ENCODE measurements around the gene EEF1AKMT3.

The EEF1AKMT3 gene

GRCh38 chr12:57735952-57736740 is 36.3 kb upstream of the EEF1AKMT3 start:
- no peak for DNase-seq

GRCh38 chr12:57736741-57737466 is 35.5 kb upstream of the EEF1AKMT3 start:
- no peak for DNase-seq

- DNase-seq: no peak
Observed at GRCh38 chr12:57737467-57738460, 34.6 kb upstream of the EEF1AKMT3 start.

GRCh38 chr12:57738661-57739237 is 33.7 kb upstream of the EEF1AKMT3 start, which contains the start of gene AGAP2:
TSS of gene AGAP2 (minus strand) at chr12:57738742. CDS start at chr12:57738246, 496 bp downstream.
- DNase-seq: no peak

- DNase-seq: no peak
Observed at GRCh38 chr12:57739387-57739786, 33.0 kb upstream of the EEF1AKMT3 start.

- DNase-seq: no peak
Observed at GRCh38 chr12:57739914-57740538, 32.4 kb upstream of the EEF1AKMT3 start.

- DNase-seq: no peak
Observed at GRCh38 chr12:57740656-57741412, 31.6 kb upstream of the EEF1AKMT3 start.

GRCh38 chr12:57741413-57741789 is 31.0 kb upstream of the EEF1AKMT3 start:
- DNase-seq: no peak

- DNase-seq: no peak
Observed at GRCh38 chr12:57741844-57742738, 30.3 kb upstream of the EEF1AKMT3 start.

GRCh38 chr12:57743769-57744168 is 28.6 kb upstream of the EEF1AKMT3 start:
- DNase-seq: no peak

GRCh38 chr12:57744194-57744776 is 28.1 kb upstream of the EEF1AKMT3 start:
- DNase-seq: peak; percentile 66

GRCh38 chr12:57744777-57745484 is 27.5 kb upstream of the EEF1AKMT3 start, which contains the start of gene TSPAN31:
TSS of gene TSPAN31 (plus strand) at chr12:57745039. CDS start at chr12:57745155, 116 bp downstream.
- DNase-seq: peak; percentile 91

- DNase-seq: no peak
Observed at GRCh38 chr12:57745485-57745881, 26.9 kb upstream of the EEF1AKMT3 start.

GRCh38 chr12:57746025-57746424 is 26.4 kb upstream of the EEF1AKMT3 start:
- DNase-seq: no peak

GRCh38 chr12:57749061-57749460 is 23.4 kb upstream of the EEF1AKMT3 start:
- no peak for DNase-seq

GRCh38 chr12:57750561-57751431 is 21.6 kb upstream of the EEF1AKMT3 start:
- DNase-seq: no peak

GRCh38 chr12:57751432-57751787 is 21.0 kb upstream of the EEF1AKMT3 start:
- DNase-seq: no peak

All from NCI-H1092 (cell line).